Stomach (tissue), 9 donors: ENCODE data around the gene RUNX1. TPM values are rescaled to one million over a fixed set of nuclear protein-coding genes. Genes with fewer than 3 reads are reported as not detected.

Source experiments
- DNase-seq, 2 donors: peaks; one replicate each; pipeline versions ENCODE4 v3.0.0 to v3.0.0-alpha.2; 2013 to 2019
- H3K27ac ChIP-seq, 5 donors: fragments of 200-600 bp in 4 of 5; sonication (generic) in 4 of 5; one replicate each; pipeline ENCODE4 v1.5.1; 2013 to 2019; ENCODE audit warnings: mild to moderate bottlenecking in 1 of 5, moderate library complexity in 1 of 5
- H3K27me3 ChIP-seq, 3 donors: fragments of 200-600 bp; sonication (generic); one replicate each; pipeline ENCODE4 v1.5.1; 2017 to 2019; ENCODE audit warnings: mixed run types in 1 of 3
- H3K36me3 ChIP-seq, 4 donors: fragments of 200-600 bp; sonication (generic); 1 replicate in 3 of 4; 2 replicates in 1 of 4; pipeline ENCODE4 v1.5.1; 2016 to 2019
- H3K4me1 ChIP-seq, 4 donors: fragments of 200-600 bp; sonication (generic); one replicate each; pipeline ENCODE4 v1.5.1; 2016 to 2019
- H3K4me3 ChIP-seq, 4 donors: fragments of 200-600 bp; sonication (generic) in 3 of 4; one replicate each; pipeline ENCODE4 v1.5.1; 2016 to 2019; ENCODE audit warnings: mild to moderate bottlenecking in 1 of 4
- H3K9me3 ChIP-seq, 4 donors: fragments of 200-600 bp; sonication (generic); one replicate each; pipeline ENCODE4 v1.5.1; 2016 to 2019
- EP300 ChIP-seq: sonication (generic); formaldehyde crosslinking; IDR thresholded peaks from one replicate; pipeline ENCODE4 v1.6.1; 2017; ENCODE audit warnings: antibody characterized with exemption
- POLR2A ChIP-seq, 4 donors: fragments of 450-650 bp; IDR thresholded peaks; one replicate each; pipeline ENCODE4 v1.6.1; 2016; ENCODE audit warnings: antibody characterized with exemption in 4 of 4, control low read depth in 2 of 4, mild to moderate bottlenecking in 1 of 4, moderate library complexity in 1 of 4
- POLR2AphosphoS5 ChIP-seq, 3 donors: sonication (generic); formaldehyde crosslinking; IDR thresholded peaks; one replicate each; pipeline ENCODE4 v1.6.1; 2016; ENCODE audit warnings: antibody characterized with exemption in 3 of 3
- WGBS, 5 donors: extraction: QIAGEN DNeasy Blood & Tissue Kit in 3 of 5; methylation state at CpG; one replicate each; pipeline versions ENCODE4 v1.1.5 to v1.1.7; 2013 to 2018; 5-methylcytosine and 5-hydroxymethylcytosine counted together
- intact Hi-C: fragments of 100-400 bp; cut with DNase I; formaldehyde crosslinking; loops from one replicate; pipeline ENCODE4 v1.15.1; 2023; ENCODE audit warnings: low total_unique reads
- polyA plus RNA-seq, 3 donors: library from polyadenylated mRNA; stranded (reverse); fragments of 200-250 nt; gene quantifications; one replicate each; pipeline ENCODE4 v1.2.3, GENCODE V29; 2013
- total RNA-seq, 5 donors: library from RNA; depleted of rRNA; stranded (reverse); fragments of >200 nt; gene quantifications; one replicate each; pipeline versions ENCODE4 v1.1.0 to v1.2.3, GENCODE V29; 2014 to 2016
- TF ChIP-seq, protein P1 (sequence below), 7 experiments: fragments of 450-650 bp in 4 of 7; fragments of 200-600 bp in 3 of 7; sonication (generic) in 3 of 7; IDR thresholded peaks; one replicate each; pipeline ENCODE4 v1.5.1; 2016 to 2019; ENCODE audit warnings: antibody characterized with exemption in 7 of 7, control low read depth in 2 of 7, mild to moderate bottlenecking in 1 of 7
- donor health status: healthy with polysubstance abuse.
- donor health status: Bipolar disorder and iron deficiency.
- donor health status: healthy.

The RUNX1 gene
- total and polyA plus RNA-seq, 8 donors = 8.0 to 213 (median 40.0) TPM

- H3K4me1 ChIP-seq = no peaks in the 10 kb centered on the region
- 85 to 96% (median 93%) methylated on average over 1 of the region's 1 CpG for WGBS, 5 donors
Observed at GRCh38 chr21:34924771-34925419, 124.2 kb downstream of the RUNX1 start.

GRCh38 chr21:34924194-34924593, 124.9 kb downstream of the RUNX1 start:
- TF ChIP-seq, protein P1, sequence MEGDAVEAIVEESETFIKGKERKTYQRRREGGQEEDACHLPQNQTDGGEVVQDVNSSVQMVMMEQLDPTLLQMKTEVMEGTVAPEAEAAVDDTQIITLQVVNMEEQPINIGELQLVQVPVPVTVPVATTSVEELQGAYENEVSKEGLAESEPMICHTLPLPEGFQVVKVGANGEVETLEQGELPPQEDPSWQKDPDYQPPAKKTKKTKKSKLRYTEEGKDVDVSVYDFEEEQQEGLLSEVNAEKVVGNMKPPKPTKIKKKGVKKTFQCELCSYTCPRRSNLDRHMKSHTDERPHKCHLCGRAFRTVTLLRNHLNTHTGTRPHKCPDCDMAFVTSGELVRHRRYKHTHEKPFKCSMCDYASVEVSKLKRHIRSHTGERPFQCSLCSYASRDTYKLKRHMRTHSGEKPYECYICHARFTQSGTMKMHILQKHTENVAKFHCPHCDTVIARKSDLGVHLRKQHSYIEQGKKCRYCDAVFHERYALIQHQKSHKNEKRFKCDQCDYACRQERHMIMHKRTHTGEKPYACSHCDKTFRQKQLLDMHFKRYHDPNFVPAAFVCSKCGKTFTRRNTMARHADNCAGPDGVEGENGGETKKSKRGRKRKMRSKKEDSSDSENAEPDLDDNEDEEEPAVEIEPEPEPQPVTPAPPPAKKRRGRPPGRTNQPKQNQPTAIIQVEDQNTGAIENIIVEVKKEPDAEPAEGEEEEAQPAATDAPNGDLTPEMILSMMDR (IDR thresholded peaks at IDR 0.05) = no peak
- no peak for TF ChIP-seq POLR2AphosphoS5 (IDR thresholded peaks at IDR 0.05)
- no peak for TF ChIP-seq POLR2A (IDR thresholded peaks at IDR 0.05)
- 94 to 97% (median 95%) methylated on average over 3 of the region's 3 CpGs for WGBS, 5 donors
- no peaks in the 10 kb centered on the region for H3K27me3 ChIP-seq
- intact Hi-C loops = no loop called here
- H3K27ac ChIP-seq = no peak overlapping the region
- no peaks in the 10 kb centered on the region for H3K4me1 ChIP-seq
- DNase-seq = no peak
- no peaks in the 10 kb centered on the region for H3K36me3 ChIP-seq
- H3K4me3 ChIP-seq = no peak overlapping the region
- H3K9me3 ChIP-seq = no peaks in the 10 kb centered on the region

More at GRCh38 chr21:34924771-34925419, 124.2 kb downstream of the RUNX1 start:
- Histone ChIP-seq H3K36me3 (no peaks in the 10 kb centered on the region), H3K27ac (no peak overlapping the region), H3K4me3 (no peak overlapping the region), H3K27me3 (no peaks in the 10 kb centered on the region), H3K9me3 (no peaks in the 10 kb centered on the region)
- intact Hi-C loops = no loop called here
- DNase-seq = no peak
- TF ChIP-seq POLR2AphosphoS5 (IDR thresholded peaks at IDR 0.05) (no peak), POLR2A (IDR thresholded peaks at IDR 0.05) (no peak), EP300 (no peak)
- TF ChIP-seq, protein P1 (IDR thresholded peaks at IDR 0.05) = no peak

DNA sequence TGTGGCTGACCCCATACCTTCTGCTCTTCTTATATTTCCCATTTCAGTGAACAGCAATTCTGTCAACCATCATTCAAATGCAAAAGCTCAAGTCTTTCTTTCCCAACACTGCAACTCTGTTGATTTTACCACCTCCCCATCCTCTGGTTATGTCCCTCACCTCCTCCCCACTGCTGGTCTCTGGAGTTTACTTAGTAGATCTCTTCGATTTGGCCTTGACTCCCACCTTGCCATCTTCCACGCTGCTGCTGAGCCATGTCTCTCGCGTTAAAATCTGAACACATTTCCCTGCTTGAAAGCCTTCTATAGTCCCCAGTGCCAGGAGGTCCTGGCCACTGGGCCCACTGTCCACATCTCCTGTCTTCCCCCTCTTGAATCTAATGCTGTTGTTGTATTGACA, 125.5 kb downstream of the RUNX1 start:
- no peaks in the 10 kb centered on the region for H3K36me3 ChIP-seq
- TF ChIP-seq, protein P1 (IDR thresholded peaks at IDR 0.05) = no peak
- TF ChIP-seq POLR2AphosphoS5 (IDR thresholded peaks at IDR 0.05) = no peak
- intact Hi-C loops = no loop called here
- DNase-seq = no peak
- H3K4me1 ChIP-seq = no peaks in the 10 kb centered on the region
- H3K27ac ChIP-seq = no peak overlapping the region
- no peaks in the 10 kb centered on the region for H3K9me3 ChIP-seq
- WGBS, 5 donors = 93 to 99% (median 97%) methylated on average over 4 of the region's 4 CpGs
- H3K27me3 ChIP-seq = no peaks in the 10 kb centered on the region
- H3K4me3 ChIP-seq = no peak overlapping the region

DNA sequence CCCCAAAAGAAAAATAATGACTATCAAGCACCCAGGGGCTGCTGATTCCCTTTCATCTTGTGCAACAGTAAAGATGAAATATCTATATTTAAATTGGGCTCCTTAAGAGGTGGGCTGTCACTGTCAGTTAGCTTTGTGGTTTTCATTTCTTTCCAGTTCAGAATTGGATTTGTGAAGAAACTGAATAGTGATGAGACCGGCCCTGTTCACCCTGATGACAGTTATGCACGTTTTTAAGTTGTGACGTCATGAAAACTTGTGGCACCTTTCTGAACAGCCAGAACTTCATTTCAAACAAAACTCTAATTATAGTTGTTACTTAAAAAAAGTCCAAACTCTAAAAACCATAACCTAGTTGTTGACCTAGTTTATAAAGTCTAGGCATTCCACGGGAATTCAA, 125.9 kb downstream of the RUNX1 start:
- TF ChIP-seq, protein P1 (IDR thresholded peaks at IDR 0.05) = no peak
- TF ChIP-seq POLR2A (IDR thresholded peaks at IDR 0.05) (no peak), EP300 (no peak), POLR2AphosphoS5 (IDR thresholded peaks at IDR 0.05) (no peak)
- H3K36me3 ChIP-seq = no peaks in the 10 kb centered on the region
- DNase-seq = no peak
- H3K27ac ChIP-seq = no peak overlapping the region
- WGBS, 5 donors = 80 to 86% (median 85%) methylated on average over 4 of the region's 4 CpGs
- H3K27me3 ChIP-seq = no peaks in the 10 kb centered on the region
- no peak overlapping the region for H3K4me3 ChIP-seq
- H3K9me3 ChIP-seq = no peaks in the 10 kb centered on the region
- intact Hi-C loops = no loop called here
- no peaks in the 10 kb centered on the region for H3K4me1 ChIP-seq
